ENCODE measurements around the gene LAPTM4A.

DNA sequence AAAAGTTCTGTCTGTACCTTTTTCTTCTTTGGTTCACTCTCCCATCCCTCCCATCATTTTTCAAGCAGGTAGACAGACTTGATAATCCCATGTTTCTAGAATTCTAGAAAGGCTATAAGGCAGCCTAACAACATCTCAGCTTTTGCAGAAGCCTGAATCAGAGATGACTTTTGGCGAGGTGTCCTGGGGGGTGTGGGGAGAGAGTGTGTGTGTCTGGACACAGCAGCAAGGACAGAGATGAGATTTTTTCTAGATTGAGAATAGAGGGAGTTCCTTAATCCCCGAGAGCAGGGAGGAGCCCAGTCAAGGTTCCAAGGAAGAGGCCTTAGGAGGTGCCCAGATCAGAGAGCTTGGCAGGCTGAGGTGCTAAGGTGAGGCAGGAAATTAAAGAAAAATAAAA lies 22.0 kb upstream of the LAPTM4A start:
- TF ChIP-seq, protein P1, sequence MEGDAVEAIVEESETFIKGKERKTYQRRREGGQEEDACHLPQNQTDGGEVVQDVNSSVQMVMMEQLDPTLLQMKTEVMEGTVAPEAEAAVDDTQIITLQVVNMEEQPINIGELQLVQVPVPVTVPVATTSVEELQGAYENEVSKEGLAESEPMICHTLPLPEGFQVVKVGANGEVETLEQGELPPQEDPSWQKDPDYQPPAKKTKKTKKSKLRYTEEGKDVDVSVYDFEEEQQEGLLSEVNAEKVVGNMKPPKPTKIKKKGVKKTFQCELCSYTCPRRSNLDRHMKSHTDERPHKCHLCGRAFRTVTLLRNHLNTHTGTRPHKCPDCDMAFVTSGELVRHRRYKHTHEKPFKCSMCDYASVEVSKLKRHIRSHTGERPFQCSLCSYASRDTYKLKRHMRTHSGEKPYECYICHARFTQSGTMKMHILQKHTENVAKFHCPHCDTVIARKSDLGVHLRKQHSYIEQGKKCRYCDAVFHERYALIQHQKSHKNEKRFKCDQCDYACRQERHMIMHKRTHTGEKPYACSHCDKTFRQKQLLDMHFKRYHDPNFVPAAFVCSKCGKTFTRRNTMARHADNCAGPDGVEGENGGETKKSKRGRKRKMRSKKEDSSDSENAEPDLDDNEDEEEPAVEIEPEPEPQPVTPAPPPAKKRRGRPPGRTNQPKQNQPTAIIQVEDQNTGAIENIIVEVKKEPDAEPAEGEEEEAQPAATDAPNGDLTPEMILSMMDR (conservative IDR thresholded peaks at IDR 0.05), result no peak
- no peak for TF ChIP-seq EZH2 (IDR thresholded peaks at IDR 0.05; ENCODE audit: low read depth)

All from PC-9 (cell line).